Parathyroid adenoma (tissue), 2 donors: ENCODE data around the gene MAP4K4.

Experiments used
- H2AFZ ChIP-seq: fragments of 300-600 bp; sonication (generic); one replicate; pipeline ENCODE4 v1.7.0; 2017; ENCODE audit warnings: antibody characterized with exemption, mild to moderate bottlenecking
- H3K27ac ChIP-seq: fragments of 300-600 bp; sonication (generic); one replicate; pipeline ENCODE4 v1.7.0; 2017
- H3K27me3 ChIP-seq: fragments of 300-600 bp; sonication (generic); one replicate; pipeline ENCODE4 v1.7.0; 2017; ENCODE audit warnings: low read length; ENCODE audit not compliant: control insufficient read depth, insufficient read depth
- H3K36me3 ChIP-seq: fragments of 300-600 bp; sonication (generic); one replicate; pipeline ENCODE4 v1.7.0; 2017; ENCODE audit warnings: low read length; ENCODE audit not compliant: control insufficient read depth, insufficient read depth
- H3K4me1 ChIP-seq: fragments of 300-600 bp; sonication (generic); one replicate; pipeline ENCODE4 v1.7.0; 2017; ENCODE audit warnings: control low read depth
- H3K4me2 ChIP-seq: fragments of 300-600 bp; sonication (generic); one replicate; pipeline ENCODE4 v1.7.0; 2017; ENCODE audit warnings: low read length
- H3K4me3 ChIP-seq: fragments of 300-600 bp; sonication (generic); one replicate; pipeline ENCODE4 v1.7.0; 2017; ENCODE audit warnings: low read depth, low read length
- H3K79me2 ChIP-seq: fragments of 300-600 bp; sonication (generic); one replicate; pipeline ENCODE4 v1.7.0; 2017; ENCODE audit warnings: control low read depth
- H3K9ac ChIP-seq: fragments of 300-600 bp; sonication (generic); one replicate; pipeline ENCODE4 v1.7.0; 2017; ENCODE audit warnings: mild to moderate bottlenecking
- H3K9me3 ChIP-seq: fragments of 300-600 bp; sonication (generic); one replicate; pipeline ENCODE4 v1.7.0; 2017; ENCODE audit warnings: low read length; ENCODE audit not compliant: control insufficient read depth
- CTCF ChIP-seq: fragments of 300-600 bp; sonication (generic); IDR thresholded peaks from one replicate; pipeline ENCODE4 v1.7.0; 2017; ENCODE audit warnings: antibody characterized with exemption, mild to moderate bottlenecking
- donor health status: primary hyperparathyroidism.

MAP4K4 gene

GRCh38 chr2:101843048-101843447 is 145.5 kb downstream of the MAP4K4 start:
- H3K36me3 ChIP-seq: no peaks in the 10 kb centered on the region
- no peaks in the 10 kb centered on the region for H3K79me2 ChIP-seq
- H2AFZ ChIP-seq: no peak overlapping the region
- no peak overlapping the region for H3K27ac ChIP-seq
- H3K4me3 ChIP-seq: no peak overlapping the region
- H3K4me1 ChIP-seq: no peaks in the 10 kb centered on the region
- H3K4me2 ChIP-seq: no peak overlapping the region
- no peaks in the 10 kb centered on the region for H3K9me3 ChIP-seq
- no peak overlapping the region for H3K9ac ChIP-seq
- TF ChIP-seq CTCF: no peak
- no peaks in the 10 kb centered on the region for H3K27me3 ChIP-seq

DNA sequence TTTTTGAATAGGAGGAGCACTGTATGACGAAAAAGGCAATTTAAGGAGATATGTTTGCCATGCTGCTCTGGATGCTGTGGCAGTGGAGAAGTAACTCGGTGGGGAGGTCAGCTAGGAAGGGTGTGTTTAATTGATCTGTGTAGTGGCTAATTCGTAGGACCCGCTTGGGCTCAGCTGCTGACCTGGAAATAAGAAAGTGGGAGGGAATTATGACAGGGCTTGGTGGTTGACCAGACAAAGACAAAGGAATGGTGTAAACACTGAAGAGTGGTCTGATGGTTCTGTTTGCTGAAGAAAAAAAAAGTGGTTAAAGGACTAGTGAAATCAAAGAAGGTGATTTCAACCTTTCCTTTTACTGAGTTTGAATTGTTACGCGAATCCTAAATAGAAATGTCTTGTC is 146.0 kb downstream of the MAP4K4 start:
- Histone ChIP-seq H3K27ac (no peak overlapping the region), H3K4me3 (no peak overlapping the region), H2AFZ (no peak overlapping the region), H3K79me2 (no peaks in the 10 kb centered on the region), H3K4me1 (no peaks in the 10 kb centered on the region), H3K9ac (no peak overlapping the region), H3K27me3 (no peaks in the 10 kb centered on the region), H3K4me2 (no peak overlapping the region), H3K36me3 (no peaks in the 10 kb centered on the region), H3K9me3 (no peaks in the 10 kb centered on the region)
- TF ChIP-seq CTCF: no peak

- no peaks in the 10 kb centered on the region for H3K9me3 ChIP-seq
- H3K27me3 ChIP-seq: no peaks in the 10 kb centered on the region
- H2AFZ ChIP-seq: no peak overlapping the region
- H3K4me3 ChIP-seq: no peak overlapping the region
- H3K79me2 ChIP-seq: no peaks in the 10 kb centered on the region
- H3K36me3 ChIP-seq: no peaks in the 10 kb centered on the region
- H3K9ac ChIP-seq: no peak overlapping the region
- no peak overlapping the region for H3K4me2 ChIP-seq
- no peak overlapping the region for H3K27ac ChIP-seq
- TF ChIP-seq CTCF: no peak
- H3K4me1 ChIP-seq: no peaks in the 10 kb centered on the region
These were observed 146.6 kb downstream of the MAP4K4 start for GRCh38 chr2:101844055-101844635.

GRCh38 chr2:101846973-101847372 is 149.5 kb downstream of the MAP4K4 start:
- H3K9me3 ChIP-seq: no peaks in the 10 kb centered on the region
- H3K4me1 ChIP-seq: no peaks in the 10 kb centered on the region
- TF ChIP-seq CTCF: no peak
- H3K27ac ChIP-seq: no peak overlapping the region
- no peak overlapping the region for H2AFZ ChIP-seq
- H3K27me3 ChIP-seq: no peaks in the 10 kb centered on the region
- no peak overlapping the region for H3K4me3 ChIP-seq
- H3K4me2 ChIP-seq: no peak overlapping the region
- no peak overlapping the region for H3K9ac ChIP-seq
- no peaks in the 10 kb centered on the region for H3K79me2 ChIP-seq
- H3K36me3 ChIP-seq: no peaks in the 10 kb centered on the region

- H2AFZ ChIP-seq: no peak overlapping the region
- TF ChIP-seq CTCF: no peak
- H3K79me2 ChIP-seq: no peaks in the 10 kb centered on the region
- no peak overlapping the region for H3K4me3 ChIP-seq
- H3K9ac ChIP-seq: no peak overlapping the region
- no peaks in the 10 kb centered on the region for H3K9me3 ChIP-seq
- no peaks in the 10 kb centered on the region for H3K36me3 ChIP-seq
- H3K27ac ChIP-seq: no peak overlapping the region
- no peaks in the 10 kb centered on the region for H3K27me3 ChIP-seq
- no peaks in the 10 kb centered on the region for H3K4me1 ChIP-seq
- H3K4me2 ChIP-seq: no peak overlapping the region
These were observed 150.3 kb downstream of the MAP4K4 start for GRCh38 chr2:101847661-101848339.
